WTC11 (cell line): Measurements from ENCODE around the gene TMA7B.

Source experiments
- GABPB1 ChIP-seq: sonication (generic); formaldehyde crosslinking; IDR thresholded peaks from 2 replicates; pipeline ENCODE4 v1.8.1; 2023; ENCODE audit warnings: mild to moderate bottlenecking, missing genetic modification reagents
- NR2C2 ChIP-seq: sonication (generic); formaldehyde crosslinking; IDR thresholded peaks from 2 replicates; pipeline ENCODE4 v1.8.0; 2022; ENCODE audit warnings: mild to moderate bottlenecking, missing genetic modification reagents
- TEAD4 ChIP-seq: sonication (generic); formaldehyde crosslinking; IDR thresholded peaks from 2 replicates; pipeline ENCODE4 v1.8.0; 2022; ENCODE audit warnings: mild to moderate bottlenecking, missing genetic modification reagents
- USF1 ChIP-seq: sonication (generic); formaldehyde crosslinking; IDR thresholded peaks from 2 replicates; pipeline ENCODE4 v1.8.0; 2022; ENCODE audit warnings: mild to moderate bottlenecking, missing genetic modification reagents
- ZNF532 ChIP-seq: fragments of 250-450 bp; sonication (Bioruptor Pico); IDR thresholded peaks from 2 replicates; pipeline ENCODE4 v1.9.0; 2021; ENCODE audit warnings: mild to moderate bottlenecking, borderline replicate concordance
- TF ChIP-seq, protein P1 (sequence below): fragments of 200-600 bp; IDR thresholded peaks from 2 replicates; pipeline ENCODE4 v1.8.0; 2022; ENCODE audit warnings: antibody characterized with exemption
- TF ChIP-seq, protein P2 (sequence below): sonication (generic); formaldehyde crosslinking; IDR thresholded peaks from 2 replicates; pipeline ENCODE4 v1.8.1; 2022; ENCODE audit warnings: mild to moderate bottlenecking, moderate library complexity, missing genetic modification reagents

- TF ChIP-seq, protein P1, sequence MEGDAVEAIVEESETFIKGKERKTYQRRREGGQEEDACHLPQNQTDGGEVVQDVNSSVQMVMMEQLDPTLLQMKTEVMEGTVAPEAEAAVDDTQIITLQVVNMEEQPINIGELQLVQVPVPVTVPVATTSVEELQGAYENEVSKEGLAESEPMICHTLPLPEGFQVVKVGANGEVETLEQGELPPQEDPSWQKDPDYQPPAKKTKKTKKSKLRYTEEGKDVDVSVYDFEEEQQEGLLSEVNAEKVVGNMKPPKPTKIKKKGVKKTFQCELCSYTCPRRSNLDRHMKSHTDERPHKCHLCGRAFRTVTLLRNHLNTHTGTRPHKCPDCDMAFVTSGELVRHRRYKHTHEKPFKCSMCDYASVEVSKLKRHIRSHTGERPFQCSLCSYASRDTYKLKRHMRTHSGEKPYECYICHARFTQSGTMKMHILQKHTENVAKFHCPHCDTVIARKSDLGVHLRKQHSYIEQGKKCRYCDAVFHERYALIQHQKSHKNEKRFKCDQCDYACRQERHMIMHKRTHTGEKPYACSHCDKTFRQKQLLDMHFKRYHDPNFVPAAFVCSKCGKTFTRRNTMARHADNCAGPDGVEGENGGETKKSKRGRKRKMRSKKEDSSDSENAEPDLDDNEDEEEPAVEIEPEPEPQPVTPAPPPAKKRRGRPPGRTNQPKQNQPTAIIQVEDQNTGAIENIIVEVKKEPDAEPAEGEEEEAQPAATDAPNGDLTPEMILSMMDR = no peak
- TF ChIP-seq USF1 = no peak
- TF ChIP-seq GABPB1 (CRISPR knock-in tag) = no peak
- TF ChIP-seq, protein P2, sequence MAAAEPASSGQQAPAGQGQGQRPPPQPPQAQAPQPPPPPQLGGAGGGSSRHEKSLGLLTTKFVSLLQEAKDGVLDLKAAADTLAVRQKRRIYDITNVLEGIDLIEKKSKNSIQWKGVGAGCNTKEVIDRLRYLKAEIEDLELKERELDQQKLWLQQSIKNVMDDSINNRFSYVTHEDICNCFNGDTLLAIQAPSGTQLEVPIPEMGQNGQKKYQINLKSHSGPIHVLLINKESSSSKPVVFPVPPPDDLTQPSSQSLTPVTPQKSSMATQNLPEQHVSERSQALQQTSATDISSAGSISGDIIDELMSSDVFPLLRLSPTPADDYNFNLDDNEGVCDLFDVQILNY = no peak
- no peak for TF ChIP-seq NR2C2
- no peak for TF ChIP-seq TEAD4 (CRISPR knock-in tag)
- no peak for TF ChIP-seq ZNF532
These were observed 48.6 kb downstream of the TMA7B start for GRCh38 chr22:40008726-40009291.
